Islet of Langerhans (tissue), 1 donor: ENCODE results near the gene SLC17A2.
A peak's percentile ranks its signal among the peaks of the same experiment; 100 is the strongest.

Experiments
- FAIRE-seq: peaks from one replicate; lab custom pipeline; 2011; peaks lifted over from hg19 to GRCh38; lab: Jason Lieb, UNC

SLC17A2 gene, protein sequence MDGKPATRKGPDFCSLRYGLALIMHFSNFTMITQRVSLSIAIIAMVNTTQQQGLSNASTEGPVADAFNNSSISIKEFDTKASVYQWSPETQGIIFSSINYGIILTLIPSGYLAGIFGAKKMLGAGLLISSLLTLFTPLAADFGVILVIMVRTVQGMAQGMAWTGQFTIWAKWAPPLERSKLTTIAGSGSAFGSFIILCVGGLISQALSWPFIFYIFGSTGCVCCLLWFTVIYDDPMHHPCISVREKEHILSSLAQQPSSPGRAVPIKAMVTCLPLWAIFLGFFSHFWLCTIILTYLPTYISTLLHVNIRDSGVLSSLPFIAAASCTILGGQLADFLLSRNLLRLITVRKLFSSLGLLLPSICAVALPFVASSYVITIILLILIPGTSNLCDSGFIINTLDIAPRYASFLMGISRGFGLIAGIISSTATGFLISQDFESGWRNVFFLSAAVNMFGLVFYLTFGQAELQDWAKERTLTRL

GRCh38 chr6:25930532-25931410 lies at the start of gene SLC17A2:
Gene SLC17A2, minus strand, starts transcription at chr6:25930691. Its CDS starts 4,895 bp downstream, at chr6:25925796.
- FAIRE-seq: no peak

DNA sequence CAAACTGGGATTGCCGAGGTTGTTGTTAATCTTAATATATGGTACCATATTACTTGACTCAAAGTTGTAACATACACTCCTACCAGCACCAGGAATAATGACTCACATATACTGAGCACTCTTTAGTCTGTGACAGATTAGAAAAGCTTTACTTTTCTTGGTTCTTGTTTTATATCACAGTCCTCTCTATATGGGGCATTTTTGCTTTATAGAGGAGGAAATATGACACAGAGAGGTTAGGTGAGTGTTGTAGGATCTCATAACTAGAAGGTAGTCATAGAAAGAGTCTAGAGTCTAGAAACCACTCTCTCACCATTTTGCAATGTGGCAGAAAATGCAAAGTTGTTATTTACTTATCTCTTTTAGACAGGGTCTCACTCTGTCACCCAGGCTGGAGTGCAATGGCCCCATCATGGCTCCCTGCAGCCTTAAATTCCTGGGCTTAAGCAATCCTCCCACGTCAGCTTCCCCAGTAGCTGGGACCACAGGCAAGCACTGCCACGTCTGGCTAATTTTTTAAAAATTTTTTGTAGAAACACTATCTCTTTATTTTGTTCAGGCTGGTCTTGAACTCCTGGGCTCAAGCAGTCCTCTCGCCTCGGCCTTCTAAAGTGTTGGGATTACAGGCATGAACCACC lies 45.6 kb upstream of the SLC17A2 start:
- FAIRE-seq: no peak

- no peak for FAIRE-seq
Measured at GRCh38 chr6:25973923-25974555, 43.5 kb upstream of the SLC17A2 start.

GRCh38 chr6:25972902-25973301 lies 42.4 kb upstream of the SLC17A2 start:
- FAIRE-seq: no peak

GRCh38 chr6:25972128-25972527 lies 41.6 kb upstream of the SLC17A2 start:
- FAIRE-seq: no peak

- no peak for FAIRE-seq
Measured at GRCh38 chr6:25971187-25971821, 40.8 kb upstream of the SLC17A2 start.

- FAIRE-seq: no peak
Measured at GRCh38 chr6:25968769-25969168, 38.3 kb upstream of the SLC17A2 start.

- FAIRE-seq: no peak
Measured at GRCh38 chr6:25966711-25967110, 36.2 kb upstream of the SLC17A2 start.

- FAIRE-seq: no peak
Measured at GRCh38 chr6:25965058-25965457, 34.6 kb upstream of the SLC17A2 start.

GRCh38 chr6:25963426-25964123 lies 33.1 kb upstream of the SLC17A2 start:
- FAIRE-seq: no peak

DNA sequence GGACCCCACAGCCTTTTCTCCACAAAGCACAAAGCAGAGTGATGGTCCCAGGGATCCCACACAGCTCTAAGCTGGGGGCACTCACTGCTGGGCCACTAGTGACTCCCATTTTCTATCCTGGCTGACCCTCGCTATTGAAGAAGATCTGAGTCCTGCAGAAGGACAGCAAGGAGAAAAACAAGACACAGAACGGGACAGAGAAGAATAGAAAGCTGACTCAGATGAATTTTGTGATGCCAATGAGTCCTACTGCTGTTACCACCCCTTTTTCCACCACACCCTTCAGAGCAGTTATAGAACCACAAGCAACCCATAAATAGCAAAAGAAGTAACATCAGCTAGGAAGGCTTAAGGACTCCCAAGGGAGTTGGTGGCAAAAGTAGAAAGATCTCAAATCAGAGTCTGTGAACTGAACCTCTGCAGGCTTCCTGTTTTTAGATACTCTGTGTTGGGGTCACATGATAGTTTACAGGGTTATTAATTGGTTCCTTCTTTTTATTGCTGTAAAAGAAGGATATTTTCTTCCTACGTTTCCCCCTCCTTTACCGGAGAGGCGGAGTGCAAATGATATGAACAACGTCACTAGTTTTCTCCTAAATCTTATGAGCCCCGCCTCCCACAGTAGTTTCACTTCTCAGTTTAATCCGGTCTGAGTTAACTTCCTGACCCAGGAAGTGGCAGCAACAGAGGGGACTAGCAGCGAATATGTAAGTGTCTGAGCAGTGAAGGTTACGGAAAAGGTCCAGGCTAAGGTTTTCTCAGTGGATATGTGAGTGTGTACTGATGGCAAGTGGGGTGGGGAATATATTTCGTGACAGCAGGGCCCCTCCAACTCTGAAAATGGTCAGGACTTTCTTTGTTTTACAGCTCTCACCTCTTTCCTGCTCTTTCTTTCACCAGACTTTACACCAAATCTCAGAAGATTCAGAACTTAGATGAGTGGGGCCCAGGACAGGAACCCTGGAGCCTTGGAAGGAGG lies 31.9 kb upstream of the SLC17A2 start, which contains the start of gene TRIM38:
Gene TRIM38 (plus strand): TSS at position 654 of the 979 bp plus-strand sequence. CDS start 3,721 bp downstream, outside the sequence.
- peak; percentile 68 for FAIRE-seq

GRCh38 chr6:25961619-25962148 lies 31.2 kb upstream of the SLC17A2 start:
- FAIRE-seq: no peak

- FAIRE-seq: no peak
Measured at GRCh38 chr6:25960734-25961133, 30.2 kb upstream of the SLC17A2 start.

DNA sequence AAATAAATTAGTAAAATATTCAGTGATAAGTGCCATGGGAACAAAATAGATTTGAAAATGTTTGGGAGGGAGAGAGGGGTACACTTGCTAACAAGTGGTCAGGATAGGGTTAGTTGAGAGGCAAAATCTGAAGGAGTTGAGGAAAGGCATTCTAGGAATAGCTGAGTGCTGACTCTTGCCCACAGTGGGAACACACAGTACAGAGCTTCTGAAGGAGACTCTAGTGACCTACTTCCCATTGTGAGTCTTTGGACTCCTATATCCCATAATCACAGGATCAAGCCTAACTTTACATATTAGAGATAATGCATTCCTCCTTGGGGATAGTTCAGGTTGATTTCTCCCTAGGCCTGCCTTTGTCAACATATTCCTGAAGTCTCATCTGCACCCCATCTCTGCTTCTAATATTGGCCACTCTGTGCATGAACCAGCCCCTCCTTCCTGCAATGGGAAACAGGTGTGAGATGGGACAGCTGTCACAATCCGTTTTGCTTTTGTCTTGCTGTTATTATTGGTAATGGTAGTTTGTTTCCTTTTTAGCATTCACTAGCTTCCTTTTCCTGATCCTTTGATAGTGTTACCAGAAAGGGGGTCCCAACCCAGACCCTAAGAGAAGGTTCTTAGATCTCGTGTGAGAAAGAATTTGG lies 29.5 kb upstream of the SLC17A2 start:
- FAIRE-seq: no peak

GRCh38 chr6:25958700-25959162 lies 28.2 kb upstream of the SLC17A2 start:
- no peak for FAIRE-seq

DNA sequence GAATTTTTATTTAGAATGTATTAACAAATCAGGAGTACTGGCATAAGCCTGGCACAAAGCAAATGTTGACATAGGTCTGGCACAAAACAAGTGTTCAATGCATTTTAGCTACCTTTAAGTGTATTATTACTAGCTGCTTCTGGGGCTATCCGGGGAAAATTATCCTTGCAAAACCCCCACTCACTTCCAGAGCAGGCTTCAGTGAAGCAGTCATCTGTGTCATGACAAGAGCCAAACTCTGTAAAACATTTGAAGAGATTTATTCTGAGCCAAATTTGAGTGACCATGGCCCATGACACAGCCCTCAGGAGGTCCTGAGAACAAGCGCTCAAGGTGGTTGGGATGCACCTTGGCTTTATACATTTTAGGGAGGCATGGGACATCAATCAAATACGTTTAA lies 25.7 kb upstream of the SLC17A2 start:
- no peak for FAIRE-seq

DNA sequence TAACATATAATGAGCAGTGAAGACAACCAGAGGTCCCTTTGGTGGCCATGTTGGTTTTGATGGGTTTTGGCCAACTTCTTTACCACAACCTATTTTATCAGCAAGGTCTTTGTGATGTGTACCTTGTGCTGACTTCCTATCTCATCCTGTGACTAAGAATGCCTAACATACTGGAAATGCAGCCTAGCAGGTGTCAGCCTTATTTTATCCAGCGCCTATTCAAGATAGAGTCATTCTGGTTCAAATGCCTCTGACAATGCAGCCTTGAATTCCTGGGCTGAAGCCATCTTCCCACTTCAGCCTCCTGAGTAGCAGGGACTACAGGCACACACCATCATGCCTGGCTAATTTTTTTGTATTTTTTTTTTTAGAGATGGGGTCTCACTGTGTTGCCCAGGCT lies 24.3 kb upstream of the SLC17A2 start:
- no peak for FAIRE-seq

DNA sequence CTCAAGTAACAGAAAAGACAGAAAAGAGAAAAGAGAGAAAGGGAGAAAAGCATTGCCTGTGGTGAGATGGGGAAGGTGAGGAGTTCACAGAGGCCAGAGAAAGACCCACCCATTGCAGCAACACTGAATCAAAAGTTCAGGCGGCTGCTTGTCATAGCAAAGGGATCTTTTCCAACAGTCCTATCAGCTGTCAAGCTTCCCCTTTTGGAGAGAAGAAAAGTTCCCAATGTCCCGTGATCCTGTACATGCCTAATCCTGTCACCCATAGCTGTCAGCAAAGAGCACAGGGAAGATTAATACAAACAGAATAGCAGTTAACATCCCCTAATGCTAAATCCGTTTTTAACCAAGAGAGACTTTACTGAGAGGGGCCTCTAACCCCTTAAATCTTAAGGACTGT lies 23.2 kb upstream of the SLC17A2 start:
- FAIRE-seq: no peak

DNA sequence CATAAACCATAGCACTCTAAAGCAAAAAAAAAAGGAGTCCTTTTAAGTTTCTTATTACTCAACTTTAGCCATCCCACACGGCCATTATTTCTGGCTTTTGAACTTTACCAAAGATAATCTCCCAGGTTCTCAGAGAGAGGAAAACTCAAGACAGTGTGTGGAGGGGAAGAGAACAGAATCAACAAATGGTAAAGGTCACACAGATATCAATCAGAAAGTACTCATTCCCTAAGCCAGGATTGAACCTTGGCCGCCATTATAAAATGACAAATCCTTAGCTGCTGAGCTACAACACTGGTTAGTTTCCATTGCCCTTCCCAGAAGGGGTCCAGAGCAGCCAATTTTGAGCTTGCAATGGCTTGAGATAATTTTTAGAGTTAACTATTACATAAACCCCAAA lies 22.0 kb upstream of the SLC17A2 start:
- no peak for FAIRE-seq
